GM23248 (cell line): Measurements from ENCODE around the gene PEAK1. TPM values are rescaled to one million over a fixed set of nuclear protein-coding genes. Genes with fewer than 3 reads are reported as not detected.

Experiments used
- DNase-seq: peaks from one replicate; pipeline ENCODE4 v3.0.0-alpha.2; 2015
- H2AFZ ChIP-seq: fragments of 200-600 bp; sonication (generic); 2 replicates; pipeline ENCODE4 v1.6.1; 2016; ENCODE audit warnings: antibody characterized with exemption
- H3F3A ChIP-seq: fragments of 200-600 bp; sonication (generic); 2 replicates; pipeline ENCODE4 v1.6.1; 2016; ENCODE audit warnings: mild to moderate bottlenecking, antibody characterized with exemption, mixed run types; ENCODE audit not compliant: insufficient read depth
- H3K27ac ChIP-seq: fragments of 200-600 bp; sonication (generic); 2 replicates; pipeline ENCODE4 v1.5.1; 2016; ENCODE audit warnings: mild to moderate bottlenecking
- H3K27me3 ChIP-seq: fragments of 200-600 bp; sonication (generic); replicated peaks from 2 replicates; pipeline ENCODE4 v1.6.1; 2016; ENCODE audit warnings: mild to moderate bottlenecking; ENCODE audit not compliant: insufficient read depth
- H3K36me3 ChIP-seq: fragments of 200-600 bp; sonication (generic); 2 replicates; pipeline ENCODE4 v1.6.1; 2016; ENCODE audit warnings: low read depth, mild to moderate bottlenecking
- H3K4me1 ChIP-seq: fragments of 200-600 bp; sonication (generic); 2 replicates; pipeline ENCODE4 v1.6.1; 2016; ENCODE audit warnings: mild to moderate bottlenecking; ENCODE audit not compliant: insufficient read depth
- H3K4me2 ChIP-seq: fragments of 200-600 bp; sonication (generic); one replicate; pipeline ENCODE4 v1.6.1; 2016; ENCODE audit warnings: mild to moderate bottlenecking; ENCODE audit not compliant: unreplicated experiment
- H3K4me3 ChIP-seq: fragments of 200-600 bp; sonication (generic); 2 replicates; pipeline ENCODE4 v1.5.1; 2016; ENCODE audit warnings: mild to moderate bottlenecking
- H3K79me2 ChIP-seq: fragments of 200-600 bp; sonication (generic); 2 replicates; pipeline ENCODE4 v1.6.1; 2016; ENCODE audit warnings: mild to moderate bottlenecking; ENCODE audit not compliant: insufficient read depth
- H3K9ac ChIP-seq: fragments of 200-600 bp; sonication (generic); 2 replicates; pipeline ENCODE4 v1.6.1; 2016; ENCODE audit warnings: mild to moderate bottlenecking
- H3K9me2 ChIP-seq: fragments of 200-600 bp; sonication (generic); 2 replicates; pipeline ENCODE4 v1.6.1; 2016; ENCODE audit warnings: mixed run types, mild to moderate bottlenecking, moderate library complexity; ENCODE audit not compliant: insufficient read depth
- H3K9me3 ChIP-seq: fragments of 200-600 bp; sonication (generic); one replicate; pipeline ENCODE4 v1.6.1; 2017; ENCODE audit warnings: low read depth
- H4K20me1 ChIP-seq: fragments of 200-600 bp; sonication (generic); 2 replicates; pipeline ENCODE4 v1.6.0; 2016; ENCODE audit not compliant: insufficient read depth
- EZH2 ChIP-seq: fragments of 200-600 bp; sonication (generic); IDR thresholded peaks from 2 replicates; pipeline ENCODE4 v1.6.1; 2018; ENCODE audit warnings: antibody characterized with exemption, mild to moderate bottlenecking; ENCODE audit not compliant: insufficient read depth, poor library complexity, severe bottlenecking
- EZH2phosphoT487 ChIP-seq: fragments of 200-600 bp; sonication (generic); IDR thresholded peaks from 2 replicates; pipeline ENCODE4 v1.6.1; 2018; ENCODE audit warnings: antibody characterized with exemption, moderate library complexity, mild to moderate bottlenecking, low read depth; ENCODE audit not compliant: insufficient read depth
- WGBS, 2 experiments: methylation state at CpG; one replicate each; pipeline ENCODE4 v1.1.6; 2015 to 2017; ENCODE audit warnings: low lambda C conversion rate in 2 of 2, low coverage in 1 of 2; ENCODE audit errors: missing lambda C conversion rate in 2 of 2; 5-methylcytosine and 5-hydroxymethylcytosine counted together
- in situ Hi-C: fragments of 300-500 bp; cut with MboI; formaldehyde crosslinking; loops from 2 replicates; pipeline ENCODE4 v1.15.0; 2020
- polyA plus RNA-seq: library from polyadenylated mRNA; unstranded; fragments of >200 nt; fragmentation: Nextera tagmentation; extraction: Ambion mirVana; gene quantifications from 2 replicates; pipeline ENCODE4 v1.2.1, GENCODE V29; 2016
- total RNA-seq: library from RNA; depleted of rRNA; stranded (reverse); fragments of >200 nt; shearing (Covaris generic); gene quantifications from 2 replicates; pipeline ENCODE4 v1.2.3, GENCODE V29; 2014

The PEAK1 gene
- total and polyA plus RNA-seq, 2 experiments from 2014 or later: 22.4 to 74.5 TPM

- no peaks in the 10 kb centered on the region for H3K9me3 ChIP-seq
- peaks cover 87% of the 10 kb centered on the region for H3K79me2 ChIP-seq
- H4K20me1 ChIP-seq: peaks cover 5% of the 10 kb centered on the region; the same call in 1 of the 2 replicates
- H2AFZ ChIP-seq: no peak overlapping the region
- no peaks in the 10 kb centered on the region for H3K36me3 ChIP-seq
- H3F3A ChIP-seq: peaks cover 55% of the 10 kb centered on the region
- H3K4me3 ChIP-seq: no peak overlapping the region
- H3K4me2 ChIP-seq: no peak overlapping the region
- no peaks in the 10 kb centered on the region for H3K9me2 ChIP-seq
- no peaks in the 10 kb centered on the region for H3K27me3 ChIP-seq
- in situ Hi-C loops: no loop called here
- TF ChIP-seq EZH2 (no peak), EZH2phosphoT487 (no peak)
- no peak for DNase-seq
- H3K27ac ChIP-seq: no peak overlapping the region
- peaks cover 68% of the 10 kb centered on the region for H3K4me1 ChIP-seq
- H3K9ac ChIP-seq: no peak overlapping the region
Measured at GRCh38 chr15:77063249-77063648, 356.7 kb downstream of the PEAK1 start.

- Histone ChIP-seq H3K9me3 (no peaks in the 10 kb centered on the region), H3K27me3 (no peaks in the 10 kb centered on the region), H3K4me3 (peak overlapping the region; percentile 56), H3K4me2 (peak overlapping the region; percentile 81), H3F3A (peaks cover 56% of the 10 kb centered on the region), H3K9ac (peak overlapping the region; percentile 62), H3K9me2 (no peaks in the 10 kb centered on the region), H2AFZ (no peak overlapping the region), H3K27ac (peak overlapping the region; percentile 68), H3K79me2 (peaks cover 83% of the 10 kb centered on the region), H3K36me3 (0 out of 2 replicates have a peak, but pooled peaks cover under 1% of the 10 kb centered on the region), H3K4me1 (peaks cover 76% of the 10 kb centered on the region), H4K20me1 (no peaks in the 10 kb centered on the region)
- in situ Hi-C loops: no loop called here
- DNase-seq: peak; percentile 79
- TF ChIP-seq EZH2 (no peak), EZH2phosphoT487 (no peak)
Measured at GRCh38 chr15:77060546-77060945, 359.4 kb downstream of the PEAK1 start.

- H3K4me3 ChIP-seq: 0 out of 2 replicates have a peak overlapping the region, but pooled peaks have one; percentile 16
- no peaks in the 10 kb centered on the region for H4K20me1 ChIP-seq
- H3F3A ChIP-seq: peaks cover 52% of the 10 kb centered on the region
- H3K4me2 ChIP-seq: peak overlapping the region; percentile 81
- in situ Hi-C loops: no loop called here
- no peaks in the 10 kb centered on the region for H3K9me3 ChIP-seq
- H3K79me2 ChIP-seq: peaks cover 83% of the 10 kb centered on the region
- H3K9me2 ChIP-seq: no peaks in the 10 kb centered on the region
- 18 to 22% methylated on average over 2 of the region's 2 CpGs for WGBS, 2 experiments
- peak overlapping the region; percentile 68; the same call in 1 of the 2 replicates for H3K27ac ChIP-seq
- peaks cover 71% of the 10 kb centered on the region for H3K4me1 ChIP-seq
- 0 out of 2 replicates have a peak, but pooled peaks cover 5% of the 10 kb centered on the region for H3K36me3 ChIP-seq
- no peak for TF ChIP-seq EZH2
- no peak for TF ChIP-seq EZH2phosphoT487
- peak; percentile 47 for DNase-seq
- no peaks in the 10 kb centered on the region for H3K27me3 ChIP-seq
- H3K9ac ChIP-seq: no peak overlapping the region
- H2AFZ ChIP-seq: no peak overlapping the region
Measured at GRCh38 chr15:77059786-77060361, 360.0 kb downstream of the PEAK1 start.

- peaks cover 39% of the 10 kb centered on the region for H3F3A ChIP-seq
- H3K9me2 ChIP-seq: no peaks in the 10 kb centered on the region
- no peak overlapping the region for H3K4me3 ChIP-seq
- no peaks in the 10 kb centered on the region for H3K27me3 ChIP-seq
- 98% methylated on average over 4 of the region's 4 CpGs for WGBS, 2 experiments
- H4K20me1 ChIP-seq: no peaks in the 10 kb centered on the region
- H3K36me3 ChIP-seq: 0 out of 2 replicates have a peak, but pooled peaks cover 5% of the 10 kb centered on the region
- DNase-seq: no peak
- H3K9ac ChIP-seq: no peak overlapping the region
- peaks cover 57% of the 10 kb centered on the region for H3K4me1 ChIP-seq
- peaks cover 85% of the 10 kb centered on the region for H3K79me2 ChIP-seq
- H3K9me3 ChIP-seq: no peaks in the 10 kb centered on the region
- TF ChIP-seq EZH2 (no peak), EZH2phosphoT487 (no peak)
- H2AFZ ChIP-seq: no peak overlapping the region
- no peak overlapping the region for H3K27ac ChIP-seq
- in situ Hi-C loops: no loop called here
- H3K4me2 ChIP-seq: no peak overlapping the region
Measured at GRCh38 chr15:77058468-77058867, 361.4 kb downstream of the PEAK1 start.

GRCh38 chr15:77057685-77058084 lies 362.2 kb downstream of the PEAK1 start:
- Histone ChIP-seq H4K20me1 (no peaks in the 10 kb centered on the region), H3K27me3 (no peaks in the 10 kb centered on the region), H3K9ac (no peak overlapping the region), H3K79me2 (peaks cover 78% of the 10 kb centered on the region), H2AFZ (no peak overlapping the region), H3K27ac (no peak overlapping the region), H3K9me3 (no peaks in the 10 kb centered on the region), H3K36me3 (0 out of 2 replicates have a peak, but pooled peaks cover 5% of the 10 kb centered on the region), H3F3A (peaks cover 38% of the 10 kb centered on the region), H3K4me3 (no peak overlapping the region), H3K9me2 (no peaks in the 10 kb centered on the region), H3K4me2 (peak overlapping the region; percentile 13), H3K4me1 (peaks cover 49% of the 10 kb centered on the region)
- 83% methylated on average over 4 of the region's 4 CpGs for WGBS, 2 experiments
- in situ Hi-C loops: no loop called here
- DNase-seq: no peak
- no peak for TF ChIP-seq EZH2phosphoT487
- TF ChIP-seq EZH2: no peak
